ENCODE results near the gene ZMYND15. TPM values are rescaled to one million over a fixed set of nuclear protein-coding genes. Genes with fewer than 3 reads are reported as not detected.
A peak's percentile ranks its signal among the peaks of the same experiment; 100 is the strongest.
"Not testable (repeated sequence)": the region's sequence is repeated elsewhere in the genome, so short reads cannot be mapped to it uniquely, and the experiment has no call there.

The ZMYND15 gene
- total RNA-seq, 4 donors from 2014 or later, result 0.46 to 4.1 (median 1.9) TPM; not detected in 1

DNA sequence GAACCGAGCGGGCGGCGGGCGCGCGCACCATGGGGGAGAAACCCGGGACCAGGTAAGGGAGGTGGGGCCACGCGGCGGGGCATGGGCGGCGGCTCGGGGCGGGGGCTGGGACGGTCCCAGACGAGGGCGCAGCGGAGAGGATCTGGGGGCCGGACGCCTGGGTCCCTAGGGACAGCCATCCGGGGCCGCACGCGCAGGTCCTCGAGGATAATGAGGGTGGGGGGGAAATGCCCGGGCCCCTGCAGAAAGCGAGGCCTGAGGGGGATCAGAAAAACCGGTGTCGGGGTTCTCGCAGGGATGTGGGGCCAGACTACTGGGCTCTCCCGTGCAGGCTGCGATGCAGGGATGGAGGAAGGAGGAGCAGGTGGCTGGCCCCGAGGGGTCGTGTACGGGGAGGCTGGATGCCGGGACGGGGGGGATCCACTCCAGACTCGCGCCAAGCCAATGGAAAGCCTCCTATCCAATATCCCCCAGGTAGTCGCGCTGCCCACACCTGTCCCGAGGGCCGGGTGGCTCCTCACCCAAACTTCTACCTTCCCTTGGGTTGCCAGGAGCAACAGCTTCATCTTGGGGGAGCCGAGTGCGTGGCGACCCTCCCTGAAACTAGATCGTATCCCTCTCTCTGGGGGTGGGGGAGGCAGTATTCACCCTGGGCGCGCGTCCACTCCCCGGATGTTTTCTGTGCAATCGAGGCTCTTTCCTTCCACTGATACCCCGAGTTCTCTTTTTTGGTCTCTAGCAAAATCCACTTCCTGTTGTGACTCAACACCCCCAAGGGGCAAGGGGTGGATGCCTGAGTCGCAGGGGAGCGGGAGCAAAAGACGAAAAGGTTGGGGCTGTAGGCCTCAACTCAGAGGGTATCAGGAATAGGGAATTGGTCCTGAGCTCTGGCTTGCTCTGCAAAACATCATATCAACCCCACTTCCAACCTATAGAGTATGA is 28.7 kb upstream of the ZMYND15 start:
- TF ChIP-seq, protein P1, sequence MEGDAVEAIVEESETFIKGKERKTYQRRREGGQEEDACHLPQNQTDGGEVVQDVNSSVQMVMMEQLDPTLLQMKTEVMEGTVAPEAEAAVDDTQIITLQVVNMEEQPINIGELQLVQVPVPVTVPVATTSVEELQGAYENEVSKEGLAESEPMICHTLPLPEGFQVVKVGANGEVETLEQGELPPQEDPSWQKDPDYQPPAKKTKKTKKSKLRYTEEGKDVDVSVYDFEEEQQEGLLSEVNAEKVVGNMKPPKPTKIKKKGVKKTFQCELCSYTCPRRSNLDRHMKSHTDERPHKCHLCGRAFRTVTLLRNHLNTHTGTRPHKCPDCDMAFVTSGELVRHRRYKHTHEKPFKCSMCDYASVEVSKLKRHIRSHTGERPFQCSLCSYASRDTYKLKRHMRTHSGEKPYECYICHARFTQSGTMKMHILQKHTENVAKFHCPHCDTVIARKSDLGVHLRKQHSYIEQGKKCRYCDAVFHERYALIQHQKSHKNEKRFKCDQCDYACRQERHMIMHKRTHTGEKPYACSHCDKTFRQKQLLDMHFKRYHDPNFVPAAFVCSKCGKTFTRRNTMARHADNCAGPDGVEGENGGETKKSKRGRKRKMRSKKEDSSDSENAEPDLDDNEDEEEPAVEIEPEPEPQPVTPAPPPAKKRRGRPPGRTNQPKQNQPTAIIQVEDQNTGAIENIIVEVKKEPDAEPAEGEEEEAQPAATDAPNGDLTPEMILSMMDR (IDR thresholded peaks at IDR 0.05), result no peak
- DNase-seq (ENCODE audit: low spot score) (no peak), ATAC-seq (ENCODE audit: low FRiP score) (peak; percentile 1)

DNA sequence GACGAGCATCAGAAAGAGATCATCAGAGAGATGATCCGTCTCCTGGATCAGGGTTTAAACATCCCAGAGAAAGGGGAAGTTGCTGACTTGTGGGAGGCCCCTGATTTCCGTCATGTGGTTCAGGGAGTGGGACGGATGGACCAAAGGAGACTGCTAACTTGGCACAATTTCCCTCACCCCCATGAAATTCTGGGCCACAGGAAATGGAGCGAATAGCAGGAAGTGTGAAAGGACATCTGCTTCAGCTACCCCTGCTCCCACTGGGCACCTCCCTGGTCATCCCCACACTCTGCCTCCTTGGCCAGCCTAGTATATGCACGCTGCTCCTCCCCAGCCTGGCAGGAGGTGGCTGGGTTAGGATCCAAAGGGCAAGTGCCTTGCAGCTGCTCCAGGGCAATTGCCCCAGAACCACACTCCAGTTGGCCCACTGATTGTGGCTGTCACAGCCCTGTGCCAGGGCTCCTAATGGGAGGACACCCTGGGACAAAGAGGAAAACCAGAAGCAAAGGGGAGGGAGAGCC is 27.9 kb upstream of the ZMYND15 start:
- DNase-seq (ENCODE audit: low spot score), result no peak
- TF ChIP-seq, protein P1 (IDR thresholded peaks at IDR 0.05), result no peak
- no peak for ATAC-seq (ENCODE audit: low FRiP score)

DNA sequence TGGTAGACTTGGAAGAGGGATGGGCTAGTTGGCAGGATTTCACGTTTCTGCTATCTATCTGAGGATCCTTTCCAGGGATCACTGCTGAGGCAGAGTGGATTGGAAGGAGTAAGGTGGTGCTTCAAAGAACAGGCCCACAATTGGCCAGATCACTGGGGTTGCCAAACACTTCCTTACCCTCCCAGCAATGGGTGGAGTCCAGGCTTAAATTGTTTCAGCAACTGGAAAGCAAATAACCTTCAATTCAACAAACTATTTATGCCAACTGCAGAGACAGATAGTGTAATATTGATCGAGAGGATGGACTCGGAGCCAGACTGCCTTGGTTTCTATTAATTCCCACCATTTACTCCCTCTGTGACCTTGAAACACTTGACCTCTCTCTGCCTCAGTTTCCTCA is 27.1 kb upstream of the ZMYND15 start:
- DNase-seq (ENCODE audit: low spot score), result no peak
- TF ChIP-seq, protein P1 (IDR thresholded peaks at IDR 0.05), result no peak

GRCh38 chr17:4714340-4715062 is 25.1 kb upstream of the ZMYND15 start:
- DNase-seq (ENCODE audit: low spot score); ATAC-seq (ENCODE audit: low FRiP score): not testable (repeated sequence)

More for the DNA sequence above, 27.1 kb upstream of the ZMYND15 start:
- ATAC-seq (ENCODE audit: low FRiP score), result no peak

DNA sequence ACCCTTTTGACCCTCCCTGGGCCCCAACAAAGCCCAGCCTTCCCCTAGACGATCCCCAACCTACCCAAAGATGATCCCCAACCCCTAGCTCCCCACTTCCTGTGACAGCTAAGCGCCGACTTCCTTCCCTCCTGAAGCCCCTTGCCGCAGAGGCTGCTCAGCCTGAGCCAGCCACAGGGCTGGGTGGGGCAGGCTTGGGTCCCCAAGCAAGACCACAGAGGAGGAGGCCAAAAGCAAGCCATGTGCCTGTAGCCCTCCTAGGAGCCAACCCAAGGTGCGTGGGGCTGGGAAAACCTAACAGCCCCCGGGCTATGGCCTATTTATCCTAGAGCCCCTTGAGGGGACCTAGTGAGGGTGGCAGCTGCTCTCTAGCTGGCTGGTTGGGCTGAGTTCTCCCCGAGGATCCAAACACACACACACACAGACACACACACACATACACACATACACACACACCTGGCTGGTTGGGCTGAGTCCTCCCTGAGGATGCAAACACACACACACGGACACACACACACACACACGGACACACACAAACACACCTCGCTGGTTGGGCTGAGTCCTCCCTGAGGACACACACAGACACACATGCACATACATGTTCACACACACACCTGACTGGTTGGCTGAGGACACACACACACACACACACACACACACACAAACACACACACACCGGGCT is 24.4 kb upstream of the ZMYND15 start:
- ATAC-seq (ENCODE audit: low FRiP score) (no peak), DNase-seq (ENCODE audit: low spot score) (no peak)
- TF ChIP-seq, protein P1 (IDR thresholded peaks at IDR 0.05), result no peak

GRCh38 chr17:4716081-4716480 is 23.6 kb upstream of the ZMYND15 start:
- TF ChIP-seq, protein P1 (IDR thresholded peaks at IDR 0.05), result no peak
- no peak for ATAC-seq (ENCODE audit: low FRiP score)
- no peak for DNase-seq (ENCODE audit: low spot score)

- TF ChIP-seq, protein P1 (IDR thresholded peaks at IDR 0.05), result no peak
- no peak for ATAC-seq (ENCODE audit: low FRiP score)
- DNase-seq (ENCODE audit: low spot score), result no peak
Observed at GRCh38 chr17:4717791-4718190, 21.8 kb upstream of the ZMYND15 start.

All from omental fat pad (tissue), 4 donors.